ENCODE results near the gene STXBP6. TPM values are rescaled to one million over a fixed set of nuclear protein-coding genes. Genes with fewer than 3 reads are reported as not detected.

STXBP6 gene
- total and polyA plus RNA-seq, 10 of the 15 experiments (the other 5 are each of a cell fraction or from before 2014, with no cell fraction given), result 1.2 to 47.3 (median 1.9) TPM

GRCh38 chr14:24887623-24888304 is 162.2 kb downstream of the STXBP6 start:
- RAD21 ChIA-PET (ENCODE audit: unreplicated experiment), result interaction anchor here (0.7 kb wide), 1 partner anchor 142 kb away, joined by 3 read pairs; no protein-coding TSS in a partner anchor
- CTCF ChIA-PET, result interaction anchor here (0.7 to 0.9 kb wide), 2 partner anchors 28 to 95 kb away, joined by 3 read pairs; no protein-coding TSS in a partner anchor
- TF ChIP-seq CHD4 (IDR thresholded peaks at IDR 0.05) (no peak), MYB (IDR thresholded peaks at IDR 0.05; ENCODE audit: borderline replicate concordance, low read depth, low read length) (no peak), NKRF (conservative IDR thresholded peaks at IDR 0.05) (no peak), RAD51 (IDR thresholded peaks at IDR 0.05) (peak; percentile 73), BMI1 (IDR thresholded peaks at IDR 0.05; ENCODE audit: borderline replicate concordance) (no peak), PKNOX1 (IDR thresholded peaks at IDR 0.05) (no peak)
- DNase-seq (ENCODE audit: low read depth, low spot score) (no peak), FAIRE-seq (no peak), ATAC-seq (no peak)
- SMC1A ChIA-PET (ENCODE audit: uncharacterized antibody, unreplicated experiment), result interaction anchor here (0.6 to 1.9 kb wide), 7 partner anchors 9 to 77 kb away, joined by 3 to 5 read pairs (median 3); no protein-coding TSS in a partner anchor
- no peaks in the 10 kb centered on the region for H3K36me3 ChIP-seq (ENCODE audit: control insufficient read depth in 2 of 2, insufficient read depth in 2 of 2, low read length in 1 of 2)
- no TSS peak for BruUV-seq (replicated peaks)
- no peak overlapping the region for H3K27ac ChIP-seq (ENCODE audit: control insufficient read depth, insufficient read depth)
- 54% methylated on average over 3 of the region's 3 CpGs for WGBS (ENCODE audit: insufficient coverage, insufficient replicate concordance, low lambda C conversion rate, missing lambda C conversion rate)
- H3K4me2 ChIP-seq (ENCODE audit: control insufficient read depth, insufficient read depth), result no peak overlapping the region
- H3K79me2 ChIP-seq (ENCODE audit: control insufficient read depth, insufficient read depth, low read length), result no peaks in the 10 kb centered on the region
- H3K4me1 ChIP-seq (ENCODE audit: control insufficient read depth, insufficient read depth, low read length), result no peaks in the 10 kb centered on the region
- no peaks in the 10 kb centered on the region for H3K27me3 ChIP-seq (replicated peaks in 1 of 2; ENCODE audit: control insufficient read depth in 2 of 2, insufficient read depth in 2 of 2, low read length in 1 of 2)
- no peak overlapping the region for H3K9ac ChIP-seq (ENCODE audit: control insufficient read depth, insufficient read depth, low read length)
- intact Hi-C loops (cut with micrococcal nuclease; ENCODE audit: unreplicated experiment) (no loop called here), in situ Hi-C loops (cut with MboI) (no loop called here)
- no peak overlapping the region for H2AFZ ChIP-seq (ENCODE audit: control insufficient read depth, low read depth, low read length)
- H4K20me1 ChIP-seq (ENCODE audit: control insufficient read depth, insufficient read depth), result no peaks in the 10 kb centered on the region
- 0 out of 3 replicates have a peak, but pooled peaks cover 1% of the 10 kb centered on the region for H3K9me3 ChIP-seq (replicated peaks; ENCODE audit: control insufficient read depth, insufficient read depth, low read length)
- POLR2A ChIA-PET, result interaction anchor here (0.6 to 1.2 kb wide), 2 partner anchors 22 to 30 kb away, joined by 3 read pairs; no protein-coding TSS in a partner anchor
- no peak overlapping the region for H3K4me3 ChIP-seq
